ENCODE measurements around the gene TEKT1.
"Not testable (repeated sequence)": the region's sequence is repeated elsewhere in the genome, so short reads cannot be mapped to it uniquely, and the experiment has no call there.

The TEKT1 gene

GRCh38 chr17:6812295-6812694 lies 19.2 kb downstream of the TEKT1 start:
- DNase-seq = no peak

DNA sequence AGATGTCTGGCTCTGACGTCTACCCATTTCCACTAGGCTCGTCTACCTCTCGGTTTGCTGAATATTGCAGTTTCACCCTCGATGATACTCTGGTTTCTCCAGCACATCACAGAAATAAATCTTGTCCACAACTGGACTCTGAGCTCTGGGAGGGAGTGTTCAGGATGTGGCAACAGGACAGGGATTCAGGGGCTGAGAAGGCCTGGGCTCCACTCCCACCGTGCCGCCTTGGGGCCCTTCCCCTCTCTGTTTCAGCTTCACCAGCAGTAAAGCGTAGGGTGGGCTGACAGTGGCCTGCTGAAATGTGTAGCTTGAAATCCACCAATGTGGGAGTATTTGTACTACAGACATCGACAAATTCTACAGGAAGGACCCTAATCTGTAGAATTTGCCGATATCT lies 20.0 kb downstream of the TEKT1 start:
- no peak for DNase-seq

DNA sequence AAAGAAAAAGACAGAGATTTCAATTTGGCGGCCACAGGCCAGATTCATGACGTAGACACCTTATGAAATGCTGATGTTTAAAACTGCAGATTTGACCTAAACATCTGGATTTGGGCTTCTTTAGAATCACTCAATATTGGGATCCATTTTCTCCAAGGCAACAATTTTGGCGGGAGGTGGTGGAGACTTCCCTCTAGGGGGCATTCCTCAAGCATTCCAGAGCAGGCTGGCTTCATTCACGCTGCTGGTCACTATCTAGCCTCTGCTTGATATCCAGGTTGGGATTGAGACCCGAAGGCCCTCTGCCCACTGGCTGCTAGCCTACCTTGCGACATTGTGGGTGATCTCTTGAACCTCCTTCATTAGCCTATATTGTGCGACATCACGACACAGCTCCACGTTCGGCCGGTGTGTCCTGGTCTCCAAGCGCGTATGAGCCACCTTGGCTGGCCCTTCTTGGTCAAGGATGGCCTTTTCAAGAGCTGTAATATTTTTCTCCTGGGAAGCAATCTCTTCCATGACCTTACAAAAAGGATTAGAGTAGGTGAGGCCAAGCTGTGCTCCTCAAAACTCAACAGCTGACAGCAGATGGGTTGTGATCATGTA lies 31.0 kb downstream of the TEKT1 start:
- DNase-seq = no peak

DNA sequence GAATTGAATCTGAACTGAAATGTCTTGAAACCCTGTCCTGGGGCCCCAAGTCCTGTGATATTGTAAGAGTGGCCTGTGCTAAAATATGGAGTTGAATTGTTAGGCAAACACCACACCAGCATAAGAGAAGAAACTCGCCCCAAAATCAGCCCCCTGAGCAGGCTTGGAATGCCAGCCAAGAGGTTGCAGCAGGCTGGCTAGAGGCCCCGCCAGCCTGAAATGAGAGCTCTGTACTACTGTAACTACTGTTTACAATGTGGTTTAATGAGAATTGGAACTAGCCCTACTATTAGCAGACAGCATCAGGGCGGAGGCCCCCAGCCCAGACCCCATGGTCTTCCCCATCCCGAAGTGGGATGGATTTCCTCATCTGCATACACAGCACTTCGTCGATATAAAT lies 31.8 kb downstream of the TEKT1 start:
- DNase-seq = no peak

DNA sequence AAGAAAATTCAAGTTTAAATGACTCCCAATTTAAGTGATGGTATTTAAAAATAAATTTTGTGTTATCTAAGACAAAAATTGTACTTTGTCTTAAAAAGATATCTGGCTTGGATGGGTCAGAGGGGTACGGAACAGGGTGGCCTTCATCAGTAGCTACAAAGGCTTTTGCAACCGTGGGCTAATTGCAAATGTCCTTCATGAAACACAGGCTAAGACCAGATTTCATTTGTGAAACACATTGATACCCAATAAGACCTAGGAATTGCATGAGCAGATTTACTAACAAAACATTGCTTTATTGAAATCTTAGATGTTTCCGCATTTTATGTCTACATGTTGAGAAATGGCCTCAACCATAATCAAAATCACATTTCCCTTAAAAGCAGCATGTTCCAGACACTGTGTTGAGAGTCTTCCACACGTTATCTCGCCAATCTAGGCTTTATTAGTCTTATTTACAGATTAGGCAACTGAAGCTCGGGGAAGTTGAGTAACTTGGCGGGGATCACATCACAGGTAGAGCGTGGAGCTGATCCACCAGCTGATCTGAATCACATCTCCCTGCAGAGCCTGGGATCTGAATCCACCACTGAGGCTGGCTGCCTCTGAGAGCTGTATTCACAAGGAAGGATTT lies 33.7 kb downstream of the TEKT1 start:
- DNase-seq = no peak

DNA sequence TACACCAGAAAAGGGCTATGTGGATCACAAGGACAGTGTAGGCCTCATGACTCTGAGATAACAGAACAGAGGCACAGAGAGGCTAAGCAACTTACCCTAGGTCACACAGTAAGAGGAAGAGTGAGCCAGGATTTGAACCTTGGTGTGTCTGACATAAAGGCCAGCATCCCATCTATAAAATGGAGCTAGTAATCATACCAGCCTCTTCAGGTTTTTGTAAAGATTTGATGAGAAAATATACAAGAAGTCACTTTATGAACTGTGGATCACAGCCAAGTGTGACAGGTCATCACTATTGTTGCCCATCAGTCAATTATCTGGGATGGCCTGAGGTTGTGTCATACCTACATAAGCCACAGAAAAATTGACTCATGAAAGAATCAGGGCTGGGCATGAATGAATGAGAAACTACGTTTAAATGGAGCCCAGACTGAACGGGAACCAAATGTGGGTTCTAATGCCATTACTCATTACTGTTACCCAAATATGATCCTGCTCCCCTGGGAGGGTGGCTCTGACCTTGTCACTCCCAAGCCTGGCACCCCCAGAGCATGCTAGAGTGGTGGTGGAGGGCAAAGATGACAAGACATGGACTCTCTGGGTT lies 34.5 kb downstream of the TEKT1 start:
- no peak for DNase-seq

GRCh38 chr17:6796017-6796886 lies 35.3 kb downstream of the TEKT1 start:
- no peak for DNase-seq

GRCh38 chr17:6793748-6794493 lies 37.6 kb downstream of the TEKT1 start:
- DNase-seq = no peak

- no peak for DNase-seq
Measured at GRCh38 chr17:6789146-6789545, 42.4 kb downstream of the TEKT1 start.

- no peak for DNase-seq
Measured at GRCh38 chr17:6787081-6787693, 44.3 kb downstream of the TEKT1 start.

DNA sequence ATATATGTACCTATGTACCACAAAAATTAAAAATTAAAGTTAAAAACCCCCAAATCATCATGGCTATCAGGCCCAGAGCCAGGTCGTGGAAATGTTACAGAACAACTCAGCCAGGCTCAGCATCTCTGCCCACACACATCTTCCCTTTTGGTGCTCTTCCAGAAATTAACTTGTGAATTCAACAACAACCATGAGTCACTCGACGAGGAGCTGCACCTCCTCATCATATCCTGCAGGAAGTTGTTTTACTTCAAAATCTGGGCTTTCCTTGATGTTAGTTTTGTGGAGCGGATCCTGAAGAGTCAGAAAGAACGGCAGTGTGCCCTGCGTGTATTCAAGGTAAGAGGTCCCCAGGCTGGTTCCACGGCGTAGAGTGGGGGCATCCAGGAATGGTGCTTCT lies 44.9 kb downstream of the TEKT1 start:
- DNase-seq = no peak

DNA sequence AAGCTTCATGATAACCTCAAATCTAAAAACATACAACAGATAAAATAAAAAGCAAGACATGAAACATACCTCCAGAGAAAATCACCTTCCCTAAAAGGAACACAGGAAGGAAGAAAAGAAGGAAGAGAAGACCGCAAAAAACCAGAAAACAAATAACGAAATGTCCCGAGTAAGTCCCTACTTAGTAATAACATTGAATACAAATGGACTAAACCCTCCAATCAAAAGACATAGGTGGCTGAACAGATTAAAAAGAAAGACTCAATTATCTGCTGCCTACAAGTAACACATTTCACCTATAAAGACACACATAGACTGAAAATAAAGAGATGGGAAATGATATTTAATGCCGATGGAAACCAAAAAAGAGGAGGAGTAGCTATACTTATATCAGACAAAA lies 49.3 kb downstream of the TEKT1 start:
- DNase-seq = no peak

DNA sequence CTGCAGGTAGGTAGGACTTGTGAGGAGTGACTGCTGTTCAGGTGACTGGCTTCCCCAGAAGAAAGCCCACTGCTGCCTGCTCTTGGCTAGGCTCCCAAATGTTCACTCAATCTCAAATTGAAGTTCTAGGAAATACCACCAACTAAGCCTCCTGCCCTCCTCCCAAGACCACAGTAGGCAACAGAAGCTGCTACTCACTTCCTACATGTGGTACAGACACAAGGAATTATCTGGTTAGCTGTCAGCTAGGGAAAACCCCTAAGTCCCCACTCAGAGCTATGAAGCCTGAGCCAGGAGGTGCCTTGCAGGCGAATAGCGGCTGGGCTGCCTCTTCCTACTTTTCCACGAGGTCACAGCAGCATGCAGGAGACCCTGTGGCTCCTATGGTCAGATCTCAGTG lies 50.6 kb downstream of the TEKT1 start:
- no peak for DNase-seq

- DNase-seq = no peak
Measured at GRCh38 chr17:6780001-6780400, 51.5 kb downstream of the TEKT1 start.

DNA sequence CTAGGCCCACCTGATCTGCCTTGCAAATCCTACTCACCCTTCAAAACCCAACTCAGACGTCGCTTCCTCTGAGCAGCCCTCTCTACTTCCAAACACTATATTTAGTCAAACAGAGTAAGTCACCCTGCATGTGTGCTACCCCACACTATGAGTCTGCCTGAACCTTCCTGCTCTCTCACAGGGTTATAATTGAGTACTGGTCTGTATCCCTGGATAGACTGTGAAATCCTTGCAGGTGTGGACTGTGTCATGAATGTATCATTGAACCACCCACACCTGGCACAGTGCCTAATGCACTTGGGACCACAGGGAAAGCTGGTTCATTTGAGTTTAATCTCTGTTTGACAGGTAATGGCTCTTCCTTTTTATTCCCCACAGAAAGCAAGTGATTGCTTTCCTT lies 52.1 kb downstream of the TEKT1 start:
- DNase-seq = no peak

DNA sequence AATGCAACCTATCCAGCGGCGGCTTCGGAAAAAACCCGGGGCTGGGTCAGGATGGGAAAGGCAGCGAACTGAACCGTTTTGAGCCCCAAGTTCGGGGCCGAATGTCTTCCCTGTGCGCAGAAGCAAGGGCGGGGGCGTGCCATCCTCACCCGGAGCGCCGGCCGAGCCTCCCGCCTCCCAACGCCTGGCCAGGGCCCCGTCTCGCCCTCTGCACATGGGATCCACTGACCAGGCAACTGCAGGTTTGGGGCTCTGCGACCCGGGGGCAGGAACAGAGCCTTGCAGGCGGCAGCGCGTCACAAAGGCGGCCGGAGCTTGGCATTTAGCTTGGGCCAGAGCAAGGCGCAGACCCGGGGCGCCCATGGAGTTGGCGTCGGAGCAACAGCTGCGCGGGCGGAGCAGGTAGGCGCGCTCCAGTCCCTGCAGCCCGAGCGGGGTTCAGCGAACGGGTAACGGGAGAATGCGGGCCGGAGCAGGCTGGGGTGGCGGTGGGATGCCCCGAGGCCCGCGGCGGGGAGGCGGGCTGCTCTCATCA lies 55.6 kb downstream of the TEKT1 start, which contains the start of gene FBXO39:
Gene FBXO39, plus strand, starts transcription at position 345 of the 535 bp plus-strand sequence. CDS start 3,654 bp downstream, outside the sequence.
- no peak for DNase-seq

DNA sequence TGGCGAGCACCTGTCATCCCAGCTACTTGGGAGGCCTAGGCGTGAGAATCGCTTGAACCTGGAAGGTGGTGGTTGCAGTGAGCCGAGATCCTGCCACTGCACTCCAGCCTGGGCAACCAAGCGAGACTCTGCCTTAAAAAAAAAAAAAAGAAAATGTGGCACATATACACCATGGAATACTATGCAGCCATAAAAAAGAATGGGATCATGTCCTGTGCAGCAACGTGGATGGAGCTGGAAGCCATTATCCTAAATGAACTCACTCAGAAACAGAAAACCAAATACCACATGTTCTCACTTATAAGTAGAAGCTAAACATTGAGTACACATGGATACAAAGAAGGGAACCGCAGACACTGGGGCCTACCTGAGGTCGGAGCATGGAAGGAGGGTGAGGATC lies 56.6 kb downstream of the TEKT1 start:
- DNase-seq = not testable (repeated sequence)

DNA sequence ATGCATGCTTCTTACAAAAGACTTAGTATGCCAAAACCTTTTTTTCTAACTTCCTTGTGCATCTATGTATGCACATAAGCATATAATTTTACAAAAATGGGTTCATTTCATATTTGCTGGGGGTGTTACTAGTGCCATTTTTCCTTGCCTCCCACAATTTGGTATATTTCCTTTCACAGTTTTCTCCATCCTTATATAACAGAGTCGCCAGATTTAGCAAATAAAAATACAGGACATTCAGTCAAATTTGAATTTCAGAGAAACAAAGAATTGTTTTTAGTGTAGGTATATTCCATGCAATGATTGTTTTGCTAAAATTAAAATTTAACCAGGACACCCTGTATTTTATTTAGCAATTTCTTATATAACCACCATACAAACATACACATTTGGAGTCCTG lies 59.5 kb downstream of the TEKT1 start:
- no peak for DNase-seq

- no peak for DNase-seq
Measured at GRCh38 chr17:6768447-6768846, 63.1 kb downstream of the TEKT1 start.

- no peak for DNase-seq
Measured at GRCh38 chr17:6761779-6762178, 69.8 kb downstream of the TEKT1 start.

DNA sequence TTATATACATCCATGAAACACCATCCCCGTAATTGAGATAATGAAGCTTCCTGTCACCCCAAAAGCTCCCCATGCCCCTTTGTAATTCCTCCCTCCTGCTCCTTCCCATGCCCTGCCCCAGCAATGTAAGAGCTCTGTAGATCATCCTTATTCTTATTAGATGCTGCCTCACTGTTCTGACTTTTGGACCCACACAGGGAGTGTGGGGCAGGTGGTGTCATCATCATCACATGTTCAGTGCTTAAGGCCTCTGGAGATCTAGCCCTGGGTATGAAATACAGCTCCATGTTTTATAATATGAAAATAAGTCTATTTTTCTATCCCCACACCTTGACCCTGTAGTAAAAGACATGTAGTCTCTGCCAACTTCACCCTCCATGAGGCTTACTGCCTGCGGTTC lies 73.8 kb downstream of the TEKT1 start:
- DNase-seq = no peak

- no peak for DNase-seq
Measured at GRCh38 chr17:6756425-6757031, 75.0 kb downstream of the TEKT1 start.
